HS-27A (cell line): ENCODE results near the gene ZNF124.
"Not testable (repeated sequence)": the region's sequence is repeated elsewhere in the genome, so short reads cannot be mapped to it uniquely, and the experiment has no call there.

Source experiments
- DNase-seq: peaks from one replicate; pipeline ENCODE4 v3.0.0-alpha.2; 2012; ENCODE audit warnings: low read depth, missing footprints

ZNF124 gene

DNA sequence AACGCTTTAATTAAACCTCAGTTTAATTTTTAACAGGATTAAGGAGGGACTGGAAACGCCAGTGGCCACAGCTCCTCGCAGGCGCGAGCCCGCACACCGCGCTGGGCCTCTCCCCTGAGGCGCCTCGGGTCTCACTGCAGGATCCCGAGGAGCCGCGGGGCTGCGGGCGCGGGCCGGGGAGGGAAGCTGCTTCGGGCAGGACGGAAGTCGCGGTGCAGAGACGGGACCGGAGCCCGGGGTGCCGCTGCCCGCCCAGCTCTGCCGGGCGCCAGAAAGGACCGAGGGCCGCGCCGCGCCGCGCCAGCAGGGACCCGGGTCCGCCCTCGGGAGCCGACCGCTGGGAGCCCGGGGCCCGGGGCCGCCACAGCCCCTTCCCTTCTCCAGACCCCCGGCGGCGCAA is 377 bp downstream of the ZNF124 start:
- not testable (repeated sequence) for DNase-seq

DNA sequence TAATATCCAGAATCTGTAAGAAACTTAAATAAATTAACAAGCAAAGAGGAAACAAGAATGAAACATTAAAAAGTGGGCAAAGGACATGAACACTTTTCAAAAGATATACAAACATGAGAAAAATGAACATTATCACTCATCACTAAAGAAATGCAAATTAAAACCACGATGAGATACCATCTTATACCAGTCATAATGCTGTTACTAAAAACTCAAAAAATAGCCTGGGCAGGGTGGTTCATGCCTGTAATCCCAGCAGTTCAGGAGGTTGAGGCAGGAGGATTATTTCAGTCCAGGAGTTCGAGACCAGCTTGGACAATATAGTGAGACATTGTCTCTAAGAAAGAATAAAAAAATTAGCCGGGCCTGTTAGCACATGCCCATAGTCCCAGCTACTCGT is 6.1 kb downstream of the ZNF124 start:
- DNase-seq: no peak

DNA sequence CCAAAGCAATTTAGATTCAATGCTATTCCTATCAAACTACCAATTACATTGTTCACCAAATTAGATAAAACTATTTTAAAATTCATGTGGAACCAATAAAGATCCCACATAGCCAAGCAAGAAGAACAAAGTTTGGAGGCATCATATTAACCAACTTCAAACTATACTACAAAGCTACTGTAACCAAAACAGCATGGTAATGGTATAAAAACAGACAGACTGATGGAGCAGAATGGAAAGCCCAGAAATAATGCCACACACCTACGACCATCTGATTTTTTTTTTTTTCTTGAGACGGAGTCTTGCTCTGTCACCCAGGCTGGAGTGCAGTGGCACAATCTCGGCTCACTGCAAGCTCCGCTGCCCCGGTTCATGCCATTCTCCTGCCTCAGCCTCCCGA is 7.1 kb downstream of the ZNF124 start:
- no peak for DNase-seq

DNA sequence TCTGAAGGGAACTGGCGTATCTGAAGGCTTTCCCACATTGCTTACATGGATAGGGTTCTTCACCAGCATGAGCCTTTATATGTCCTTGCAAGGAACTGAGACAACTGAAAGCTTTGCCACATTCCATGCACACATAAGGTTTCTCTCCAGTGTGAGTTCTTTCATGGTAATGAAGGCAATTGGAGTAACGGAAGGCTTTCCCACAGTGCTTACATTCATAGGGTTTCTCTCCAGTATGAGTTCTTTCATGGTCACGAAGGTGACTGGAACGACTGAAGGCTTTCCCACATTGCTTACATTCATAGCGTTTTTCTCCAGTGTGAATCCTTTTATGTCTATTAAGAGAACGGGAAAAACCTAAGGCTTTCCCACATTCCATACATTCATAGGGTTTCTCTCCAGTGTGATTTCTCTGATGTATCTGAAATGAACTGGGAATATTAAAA is 15.0 kb downstream of the ZNF124 start:
- no peak for DNase-seq

DNA sequence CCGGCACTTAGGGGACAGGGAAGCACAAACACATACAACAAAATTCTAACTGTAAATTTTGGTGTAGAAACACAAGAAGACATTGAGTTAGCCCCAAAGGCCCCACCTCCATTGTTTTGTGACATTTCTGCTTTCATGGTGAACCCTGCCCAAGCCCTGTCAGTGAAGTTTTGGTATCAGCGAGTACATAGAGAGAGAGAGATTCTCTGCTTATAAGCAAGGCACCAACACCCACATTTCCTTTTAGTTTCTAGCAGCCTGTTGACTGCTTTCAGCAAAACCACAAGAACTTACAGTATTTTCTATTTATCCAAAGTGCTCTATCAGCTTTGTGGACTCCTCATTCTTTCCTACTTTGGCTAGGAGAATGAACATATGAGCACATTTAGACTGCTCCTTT is 24.0 kb downstream of the ZNF124 start:
- no peak for DNase-seq

DNA sequence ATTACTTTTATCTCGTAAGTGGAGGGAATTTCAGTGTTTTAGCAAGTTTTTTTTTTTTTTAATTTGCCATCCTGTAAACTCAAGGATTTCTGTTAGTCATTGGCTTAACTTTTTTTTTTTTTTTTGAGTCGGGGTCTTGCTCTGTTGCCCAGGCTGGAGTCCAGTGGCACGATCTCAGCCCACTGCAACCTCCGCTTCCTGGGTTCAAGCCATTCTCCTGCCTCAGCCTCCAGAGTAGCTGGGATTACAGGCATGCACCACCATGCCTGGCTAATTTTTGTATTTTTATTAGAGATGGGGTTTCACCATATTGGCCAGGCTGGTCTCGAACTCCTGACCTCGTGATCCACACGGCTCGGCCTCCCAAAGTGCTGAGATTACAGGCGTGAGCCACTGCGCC is 24.7 kb downstream of the ZNF124 start:
- DNase-seq: not testable (repeated sequence)

DNA sequence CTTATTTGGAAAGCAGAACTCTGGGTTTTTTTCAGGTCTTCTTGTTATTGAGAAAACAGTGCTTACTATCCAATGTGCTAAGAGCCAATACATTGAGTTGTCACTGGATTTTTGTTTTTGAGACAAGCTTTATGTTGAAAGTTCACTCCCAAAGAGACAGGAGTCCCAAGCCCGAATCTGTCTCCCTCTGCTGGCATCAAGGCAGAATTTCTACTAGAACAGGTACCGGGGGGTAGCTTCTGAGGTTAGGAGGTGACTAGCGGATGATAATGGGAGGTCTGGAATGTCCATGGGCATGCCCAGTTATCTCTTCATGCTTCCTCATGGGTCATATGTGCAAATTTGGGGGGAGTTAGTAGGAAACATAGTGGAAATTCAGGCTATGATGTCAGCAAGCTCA is 25.1 kb downstream of the ZNF124 start:
- DNase-seq: no peak

DNA sequence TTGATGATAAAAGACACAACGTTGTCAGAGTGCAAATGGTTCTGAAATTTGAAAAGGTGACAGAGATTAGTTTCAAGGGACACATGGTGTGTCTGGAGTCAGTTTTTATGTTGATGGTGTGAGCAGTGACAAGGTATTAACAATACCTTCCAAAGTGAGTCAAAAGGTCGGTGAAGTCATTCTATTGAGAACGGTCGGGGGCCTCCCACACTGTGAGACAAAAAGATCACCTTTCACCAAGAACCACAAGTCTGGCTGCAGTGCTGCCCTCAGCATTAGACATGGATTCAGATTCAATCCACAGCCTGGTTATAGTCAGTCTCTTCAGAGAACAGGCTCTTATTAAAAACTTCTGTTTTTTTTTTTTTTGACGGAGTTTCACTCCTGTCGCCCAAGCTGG is 26.5 kb downstream of the ZNF124 start:
- no peak for DNase-seq

DNA sequence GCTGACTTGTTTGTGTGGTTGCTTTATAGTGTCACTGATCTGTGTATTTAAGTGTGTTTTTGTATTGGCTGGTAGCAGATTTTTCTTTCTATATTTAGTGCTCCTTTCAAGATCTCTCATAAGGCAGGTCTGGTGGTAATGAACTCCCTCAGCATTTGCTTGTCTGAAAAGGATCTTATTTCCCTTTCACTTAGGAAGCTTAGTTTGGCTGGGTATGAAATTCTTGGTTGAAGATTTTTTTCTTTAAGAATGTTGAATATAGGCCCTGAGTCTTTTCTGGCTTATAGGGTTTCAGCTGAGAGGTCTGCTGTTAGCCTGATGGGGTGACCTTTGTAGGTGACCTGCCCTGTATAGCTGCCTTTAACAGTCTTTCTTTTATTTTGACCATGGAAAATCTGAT is 32.3 kb downstream of the ZNF124 start:
- not testable (repeated sequence) for DNase-seq

DNA sequence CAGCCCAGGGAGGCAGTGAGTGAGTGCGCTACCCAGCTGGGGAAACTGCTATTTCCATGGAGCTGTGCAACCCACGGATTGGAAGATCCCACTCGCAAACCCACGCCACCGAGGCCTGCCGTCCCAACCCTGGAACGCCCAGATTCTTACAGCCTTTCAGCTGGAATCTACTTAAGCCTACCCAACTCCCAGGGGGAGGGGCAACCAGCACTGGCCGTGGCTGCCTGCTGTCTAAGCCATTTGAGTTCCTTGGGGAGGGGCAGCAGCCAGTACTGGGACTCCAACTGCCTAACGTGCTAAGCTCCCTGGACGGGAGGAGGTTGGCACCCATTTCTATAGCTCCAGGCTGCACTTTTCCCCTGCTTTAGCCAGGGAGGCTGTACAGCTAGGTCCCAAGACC is 40.6 kb downstream of the ZNF124 start:
- DNase-seq: no peak

DNA sequence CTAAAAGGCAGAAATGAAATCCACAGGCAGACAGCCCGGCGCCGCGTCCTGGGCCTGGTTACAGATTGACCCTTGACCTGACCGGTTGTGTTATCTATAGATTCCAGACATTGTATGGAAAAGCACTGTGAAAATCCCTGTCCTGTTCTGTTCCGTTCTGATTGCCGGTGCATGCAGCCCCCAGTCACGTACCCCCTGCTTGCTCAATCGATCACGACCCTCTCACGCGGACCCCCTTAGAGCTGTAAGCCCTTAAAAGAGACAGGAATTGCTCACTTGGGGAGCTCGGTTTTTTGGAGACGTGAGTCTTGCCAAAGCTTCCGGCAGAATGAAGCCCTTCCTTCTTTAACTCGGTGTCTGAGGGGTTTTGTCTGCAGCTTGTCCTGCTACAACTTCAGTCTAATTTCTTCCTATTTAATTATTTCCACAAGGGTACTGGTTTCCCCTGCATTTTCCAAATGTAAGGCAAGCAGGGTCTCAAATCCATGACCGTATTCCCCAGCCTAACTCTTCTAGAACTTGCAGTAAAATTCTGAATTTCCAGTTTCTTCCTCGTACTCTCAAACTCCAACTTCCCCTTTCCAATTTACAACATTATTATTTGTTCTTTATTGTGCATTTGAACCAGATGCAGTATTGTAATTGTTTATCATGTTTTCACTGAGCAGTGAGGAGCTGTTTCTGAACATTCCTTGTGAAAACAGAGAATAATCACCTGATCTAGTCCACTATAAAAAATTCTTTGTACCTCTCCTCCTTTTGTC is 44.1 kb downstream of the ZNF124 start:
- DNase-seq: not testable (repeated sequence)

DNA sequence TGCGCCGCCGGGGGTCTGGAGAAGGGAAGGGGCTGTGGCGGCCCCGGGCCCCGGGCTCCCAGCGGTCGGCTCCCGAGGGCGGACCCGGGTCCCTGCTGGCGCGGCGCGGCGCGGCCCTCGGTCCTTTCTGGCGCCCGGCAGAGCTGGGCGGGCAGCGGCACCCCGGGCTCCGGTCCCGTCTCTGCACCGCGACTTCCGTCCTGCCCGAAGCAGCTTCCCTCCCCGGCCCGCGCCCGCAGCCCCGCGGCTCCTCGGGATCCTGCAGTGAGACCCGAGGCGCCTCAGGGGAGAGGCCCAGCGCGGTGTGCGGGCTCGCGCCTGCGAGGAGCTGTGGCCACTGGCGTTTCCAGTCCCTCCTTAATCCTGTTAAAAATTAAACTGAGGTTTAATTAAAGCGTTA is 45.2 kb downstream of the ZNF124 start:
- DNase-seq: not testable (repeated sequence)

DNA sequence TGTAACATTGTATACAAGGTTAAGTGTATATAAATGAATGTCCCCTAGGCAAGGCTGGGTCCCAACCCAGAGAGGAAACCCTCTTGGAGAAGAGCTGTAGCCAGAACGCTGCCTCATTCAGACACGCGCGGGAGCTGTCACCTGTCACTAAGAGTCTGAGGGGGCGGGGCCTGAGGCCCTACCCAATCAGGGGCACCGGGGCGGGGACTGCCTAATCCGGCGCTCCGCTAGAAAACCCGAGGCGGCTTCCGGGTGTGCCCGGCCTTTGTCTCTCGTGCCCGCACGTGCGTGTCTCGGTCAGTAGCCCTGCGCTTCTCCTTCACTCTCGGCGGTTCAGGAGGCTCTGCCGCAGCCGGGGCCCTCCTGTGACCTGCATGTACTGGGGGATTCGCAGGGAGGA is 45.7 kb downstream of the ZNF124 start:
- not testable (repeated sequence) for DNase-seq

DNA sequence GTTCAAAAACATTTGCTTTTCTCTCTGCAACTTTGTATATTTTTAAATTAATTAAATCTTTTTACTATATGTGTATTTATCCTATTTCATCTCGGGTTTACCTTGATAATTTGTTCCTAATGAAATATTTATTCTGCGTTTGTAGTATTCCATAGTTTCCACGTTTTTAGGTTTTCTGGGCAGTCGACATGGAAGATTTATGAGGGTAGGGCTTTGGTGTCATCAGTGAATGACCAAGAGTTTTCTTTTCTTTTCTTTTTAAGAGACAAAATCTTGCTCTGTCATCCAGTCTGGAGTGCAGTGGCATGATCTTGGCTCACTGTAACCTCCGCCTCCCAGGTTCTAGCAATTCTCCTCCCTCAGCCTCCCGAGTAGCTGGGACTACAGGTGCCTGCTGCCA is 50.4 kb downstream of the ZNF124 start:
- no peak for DNase-seq

DNA sequence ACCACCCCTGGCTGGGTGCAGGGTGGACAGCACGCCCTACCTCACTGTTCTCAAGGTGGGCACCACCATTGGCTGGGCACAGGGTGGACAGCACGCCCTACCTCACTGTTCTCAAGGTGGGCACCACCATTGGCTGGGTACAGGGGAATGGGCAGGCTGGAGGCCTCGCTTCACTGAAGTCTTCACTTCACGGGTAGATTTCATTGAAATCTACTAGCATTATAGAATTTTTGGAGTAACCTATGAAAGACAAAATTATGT is 51.5 kb downstream of the ZNF124 start:
- DNase-seq: not testable (repeated sequence)

DNA sequence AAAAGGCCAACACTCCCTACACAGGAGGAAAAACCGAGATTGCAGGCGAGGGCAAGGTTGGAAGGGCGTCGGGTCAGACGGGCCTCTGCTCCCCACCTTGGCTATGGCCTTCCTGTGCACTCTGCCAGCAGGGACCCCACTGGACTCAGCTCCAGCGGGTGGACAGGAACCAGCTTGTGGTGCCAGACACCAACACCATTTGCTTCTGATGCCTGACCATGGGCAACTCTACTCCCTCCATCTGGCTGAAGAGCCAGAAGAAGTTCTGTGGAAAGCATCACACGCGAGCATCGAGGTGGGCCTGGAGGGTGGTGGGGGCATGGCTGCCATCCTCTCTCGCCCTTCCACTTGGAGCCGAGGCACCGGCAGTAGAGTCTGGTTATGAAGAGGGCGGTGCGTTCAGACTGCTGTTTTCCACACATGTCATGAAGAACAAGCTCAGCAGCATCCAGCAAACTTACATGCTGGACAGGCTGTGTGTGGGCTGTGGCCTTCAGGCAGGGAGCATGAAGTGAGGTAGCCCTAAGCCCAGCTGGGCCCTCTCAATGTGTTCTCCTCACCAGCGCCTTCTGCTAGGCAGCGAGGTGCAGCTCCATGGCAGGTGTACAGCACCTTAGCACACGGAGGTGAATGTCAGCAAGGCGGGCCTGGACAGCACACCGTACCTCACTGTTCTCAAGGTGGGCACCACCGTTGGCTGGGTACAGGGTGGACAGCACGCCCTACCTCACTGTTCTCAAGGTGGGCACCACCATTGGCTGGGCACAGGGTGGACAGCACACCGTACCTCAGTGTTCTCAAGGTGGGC is 52.0 kb downstream of the ZNF124 start:
- no peak for DNase-seq

DNA sequence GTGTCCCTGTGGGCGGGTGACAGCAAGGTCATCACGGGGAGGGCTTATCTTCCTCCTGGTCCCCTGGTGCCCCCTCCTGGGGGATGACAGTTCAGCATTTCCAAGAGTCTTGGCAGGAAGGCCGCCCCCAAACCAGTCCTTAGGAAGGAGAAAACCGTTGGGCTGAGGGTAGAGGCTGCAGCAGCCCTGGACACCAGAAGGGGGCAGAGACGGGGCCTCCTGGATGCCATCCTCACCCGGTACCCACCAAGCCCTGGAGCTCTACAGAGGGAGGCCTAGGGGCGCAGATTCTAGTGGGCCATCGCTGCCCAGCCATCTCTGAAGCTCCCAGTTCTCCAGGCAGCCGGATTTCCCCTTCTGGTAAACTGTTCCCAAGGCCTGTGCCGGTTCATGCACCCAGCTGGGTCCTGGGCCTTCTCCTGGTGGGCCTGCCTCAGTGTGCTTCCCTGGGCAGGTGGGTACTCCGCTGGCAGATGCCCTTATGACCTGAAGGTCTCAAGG is 52.8 kb downstream of the ZNF124 start:
- DNase-seq: no peak

DNA sequence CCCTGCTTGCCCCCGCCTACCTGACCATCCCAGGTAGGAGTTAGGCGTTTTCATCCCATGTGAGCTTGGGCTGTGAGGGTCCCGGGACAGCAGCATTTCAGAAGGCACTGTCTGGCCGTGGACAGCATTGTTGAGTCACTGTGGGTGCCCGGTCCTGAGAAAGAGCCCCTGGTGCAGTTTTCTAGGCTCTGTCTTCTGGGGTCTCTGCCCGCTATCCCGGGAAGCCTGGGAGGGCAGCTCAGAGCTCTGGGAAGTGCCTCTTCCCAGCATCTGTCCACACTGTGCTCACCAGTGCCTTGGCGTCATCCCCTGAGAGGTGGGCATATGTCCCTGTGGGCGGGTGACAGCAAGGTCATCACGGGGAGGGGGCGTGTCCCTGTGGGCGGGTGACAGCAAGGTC is 56.3 kb downstream of the ZNF124 start:
- DNase-seq: no peak

DNA sequence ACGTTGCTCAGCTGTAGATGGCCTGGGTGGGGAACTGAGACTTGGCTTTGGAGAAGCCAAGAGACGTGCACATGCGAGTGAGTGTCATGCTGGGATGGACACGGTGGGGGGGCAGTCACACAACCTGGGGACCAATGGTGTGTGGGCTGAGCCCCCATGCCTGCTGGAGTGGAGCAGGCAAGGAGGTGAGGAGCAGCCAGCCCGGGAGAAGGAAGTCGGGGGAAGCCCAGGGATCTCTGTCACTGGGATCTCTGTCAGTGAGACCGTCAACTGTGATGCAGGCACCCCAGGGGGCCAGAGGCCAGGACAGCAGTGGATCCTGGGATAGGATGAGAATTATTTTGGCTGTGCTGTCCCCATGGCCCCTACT is 56.7 kb downstream of the ZNF124 start:
- no peak for DNase-seq

DNA sequence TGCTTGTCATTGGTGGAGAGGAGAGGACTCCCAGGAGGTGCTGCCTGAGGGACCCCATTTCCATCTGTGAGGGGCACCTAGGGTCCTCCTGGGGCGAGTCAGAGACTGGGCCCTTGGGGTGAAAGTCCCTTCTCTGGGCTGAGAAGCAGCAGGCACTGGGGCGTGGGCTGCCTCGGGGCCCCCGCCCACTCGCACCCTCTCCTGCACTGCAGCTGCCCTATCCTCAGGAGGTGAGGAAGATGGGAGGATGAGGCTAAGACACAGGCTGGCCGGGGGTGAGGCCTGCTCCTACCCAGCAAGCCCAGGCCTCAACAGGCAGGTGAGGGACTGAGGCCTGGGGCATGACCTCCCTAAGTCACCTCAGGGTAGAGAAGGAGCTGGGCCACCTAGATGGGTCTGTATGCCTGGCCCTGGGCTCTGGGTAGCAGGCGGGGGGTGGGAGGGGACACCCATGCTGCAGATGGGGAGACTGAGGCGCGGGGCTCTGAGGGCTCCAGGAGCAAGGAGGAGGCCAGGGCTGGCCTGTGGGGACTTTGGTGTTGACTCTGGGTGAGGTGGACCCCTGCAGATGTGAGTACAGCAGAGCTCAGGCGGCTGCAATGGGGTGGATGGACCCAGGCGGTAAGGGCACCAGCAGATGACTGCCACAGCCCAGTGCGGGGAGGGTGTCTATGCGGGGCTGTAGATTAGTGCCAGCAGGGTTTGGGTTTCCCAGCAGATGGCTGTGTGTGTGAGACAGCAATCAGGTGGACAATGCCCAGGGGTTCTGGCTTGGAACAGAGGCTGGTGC is 57.3 kb downstream of the ZNF124 start:
- DNase-seq: no peak

DNA sequence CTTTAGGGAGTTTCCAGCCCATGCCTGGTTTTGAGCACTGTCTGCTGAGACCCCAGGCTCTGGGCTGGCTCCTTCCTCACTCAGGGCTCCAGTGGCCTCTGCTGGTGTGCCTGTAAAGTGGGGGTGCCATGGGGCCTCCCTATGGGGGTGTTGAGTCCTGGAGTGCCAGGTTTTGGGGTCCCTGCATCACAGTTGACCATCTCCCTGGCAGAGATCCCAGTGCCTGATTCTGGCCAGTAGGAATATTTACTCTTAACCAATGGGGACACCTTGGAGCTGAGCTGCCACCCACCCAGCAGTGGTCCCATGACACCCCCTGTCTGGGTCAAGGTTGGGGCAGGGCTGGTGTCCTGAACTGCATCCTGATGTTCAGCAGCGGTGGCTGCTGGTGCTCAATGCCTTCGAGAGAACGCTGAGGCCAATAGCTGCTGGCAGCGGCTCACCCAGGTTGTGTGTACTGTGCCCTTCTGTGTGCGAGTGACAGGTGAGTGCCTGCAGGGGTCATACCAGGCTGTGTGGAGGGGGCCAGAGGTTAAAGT is 58.0 kb downstream of the ZNF124 start:
- no peak for DNase-seq

DNA sequence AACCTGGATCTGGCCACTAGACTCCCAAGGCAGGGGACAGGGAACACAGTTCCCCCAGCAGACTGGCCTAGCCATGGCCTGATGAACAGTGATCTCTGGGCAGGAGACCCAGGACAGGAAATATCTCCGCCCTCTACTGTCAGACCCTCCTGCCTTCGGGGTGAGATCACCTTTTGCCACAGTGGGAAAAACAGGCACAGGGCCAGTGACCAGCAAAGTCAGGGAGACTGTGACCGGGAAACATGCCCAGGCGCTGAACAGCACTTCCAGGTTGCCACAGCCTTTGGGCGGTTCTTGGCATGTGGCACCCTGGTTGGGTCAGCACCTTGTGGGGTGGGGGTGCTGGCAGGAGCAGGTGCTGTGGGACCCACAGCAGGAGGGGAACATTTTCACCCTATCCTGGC is 58.7 kb downstream of the ZNF124 start:
- no peak for DNase-seq

DNA sequence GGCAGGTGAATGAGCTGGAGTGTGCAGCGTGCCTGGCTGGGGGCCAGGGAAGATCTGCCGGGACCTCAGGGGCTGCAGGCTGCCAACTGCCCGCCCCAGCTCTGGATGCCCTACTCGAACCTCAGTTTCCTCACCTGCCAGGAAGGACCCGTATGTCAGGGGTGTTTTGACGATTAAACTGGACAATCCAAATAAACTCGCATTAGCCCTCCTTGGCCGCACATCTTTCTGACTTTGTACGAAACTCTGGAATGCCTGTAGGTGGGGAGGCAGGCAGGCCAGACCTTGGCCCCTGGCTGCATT is 59.4 kb downstream of the ZNF124 start:
- DNase-seq: no peak
